Gastrocnemius medialis (tissue), 4 donors: ENCODE results near the gene MYOM3. TPM values are rescaled to one million over a fixed set of nuclear protein-coding genes. Genes with fewer than 3 reads are reported as not detected.
A peak's percentile ranks its signal among the peaks of the same experiment; 100 is the strongest.

ENCODE experiments used
- ATAC-seq, 2 donors: fragments of 150-250 bp; one replicate each; pipeline ENCODE4 v1.9.1; 2016
- DNase-seq, 2 donors: peaks; one replicate each; pipeline ENCODE4 v3.0.0-alpha.2; 2019
- H3K27ac ChIP-seq, 4 donors: fragments of 200-600 bp; sonication (generic); 1 replicate in 1 of 4; 2 replicates in 3 of 4; pipeline ENCODE4 v1.5.1; 2016 to 2018; ENCODE audit warnings: mild to moderate bottlenecking in 2 of 4, moderate library complexity in 1 of 4
- H3K27me3 ChIP-seq, 3 donors: fragments of 200-600 bp; sonication (generic) in 2 of 3; 1 replicate in 1 of 3; 2 replicates in 2 of 3; pipeline versions ENCODE4 v1.5.1 to v1.6.0; 2016 to 2019; ENCODE audit warnings: mild to moderate bottlenecking in 1 of 3, moderate library complexity in 1 of 3
- H3K36me3 ChIP-seq, 2 donors: fragments of 200-600 bp; sonication (generic) in 1 of 2; one replicate each; pipeline ENCODE4 v1.5.1; 2017 to 2018
- H3K4me1 ChIP-seq, 2 donors: fragments of 200-600 bp; sonication (generic) in 1 of 2; one replicate each; pipeline ENCODE4 v1.5.1; 2016 to 2017; ENCODE audit warnings: mild to moderate bottlenecking in 2 of 2
- H3K4me3 ChIP-seq, 4 donors: fragments of 200-600 bp; sonication (generic) in 3 of 4; 1 replicate in 1 of 4; 2 replicates in 3 of 4; pipeline ENCODE4 v1.5.1; 2016 to 2019; ENCODE audit warnings: mild to moderate bottlenecking in 2 of 4
- H3K9me3 ChIP-seq, 3 donors: fragments of 200-600 bp; sonication (generic) in 2 of 3; 1 replicate in 1 of 3; 2 replicates in 2 of 3; pipeline ENCODE4 v1.5.1; 2016 to 2019
- CTCF ChIP-seq, 5 experiments: fragments of 450-650 bp in 3 of 5; fragments of 200-600 bp in 2 of 5; sonication (generic) in 2 of 5; IDR thresholded peaks in 4 of 5; conservative IDR thresholded peaks in 1 of 5; 1 replicate in 4 of 5; 2 replicates in 1 of 5; pipeline ENCODE4 v1.5.1; 2016 to 2019; ENCODE audit warnings: antibody characterized with exemption in 5 of 5, mild to moderate bottlenecking in 3 of 5, moderate library complexity in 3 of 5
- POLR2A ChIP-seq, 2 donors: fragments of 450-650 bp; IDR thresholded peaks; one replicate each; pipeline ENCODE4 v1.6.1; 2017; ENCODE audit warnings: antibody characterized with exemption in 2 of 2, mild to moderate bottlenecking in 2 of 2, moderate library complexity in 2 of 2
- in situ Hi-C, 4 donors: fragments of 200-750 bp; cut with MboI; loops; one replicate each; pipeline versions ENCODE4 v1.15.0 to v1.8.0; 2017; ENCODE audit warnings: low sequenced_read_pairs in 4 of 4
- intact Hi-C: fragments of 100-400 bp; cut with DNase I; formaldehyde crosslinking; loops from one replicate; pipeline ENCODE4 v1.15.1; 2023; ENCODE audit warnings: low total_unique reads
- total RNA-seq, 4 donors: library from RNA; depleted of rRNA; stranded (reverse); fragments of >200 nt; gene quantifications; one replicate each; pipeline versions ENCODE4 v1.1.0 to v1.2.3, GENCODE V29; 2016

The MYOM3 gene
- total RNA-seq, 4 donors from 2014 or later: 114 to 266 (median 184) TPM

- no peak for DNase-seq
- intact Hi-C loops: no loop called here
- H3K9me3 ChIP-seq: no peaks in the 10 kb centered on the region
- no peak for ATAC-seq
- H3K4me3 ChIP-seq: no peak overlapping the region
- H3K4me1 ChIP-seq: peaks cover 11 to 34% of the 10 kb centered on the region in 2 donors
- in situ Hi-C loops: no loop called here
- H3K36me3 ChIP-seq: no peaks in the 10 kb centered on the region
- no peaks in the 10 kb centered on the region for H3K27me3 ChIP-seq
- TF ChIP-seq POLR2A (IDR thresholded peaks at IDR 0.05) (no peak), CTCF (IDR thresholded peaks at IDR 0.05 in 4 of 5, conservative IDR thresholded peaks at IDR 0.05 in 1 of 5) (no peak)
- peak overlapping the region in 2 of 4 donors; percentile 13 to 73 for H3K27ac ChIP-seq
Observed at GRCh38 chr1:24120965-24121364, 9.0 kb upstream of the MYOM3 start.

- DNase-seq (peak in 1 of 2 donors; percentile 27), ATAC-seq (peak; percentile 60 to 64)
- in situ Hi-C loops: loop anchor here in 2 of 4 donors (5.0 to 10.0 kb wide), 2 partner anchors 48 to 55 kb away; no protein-coding TSS in a partner anchor
- no peaks in the 10 kb centered on the region for H3K9me3 ChIP-seq
- TF ChIP-seq POLR2A (IDR thresholded peaks at IDR 0.05) (no peak), CTCF (IDR thresholded peaks at IDR 0.05 in 4 of 5, conservative IDR thresholded peaks at IDR 0.05 in 1 of 5) (no peak)
- no peaks in the 10 kb centered on the region for H3K36me3 ChIP-seq
- peaks cover 6 to 26% of the 10 kb centered on the region in 2 donors for H3K4me1 ChIP-seq
- intact Hi-C loops: no loop called here
- H3K27me3 ChIP-seq: no peaks in the 10 kb centered on the region
- peak overlapping the region in 3 of 4 donors; percentile 1 to 73 (median 13) for H3K27ac ChIP-seq
- no peak overlapping the region for H3K4me3 ChIP-seq
Observed at GRCh38 chr1:24119859-24120756, 8.2 kb upstream of the MYOM3 start.

- intact Hi-C loops: no loop called here
- no peak for DNase-seq
- in situ Hi-C loops: loop anchor here in 2 of 4 donors (5.0 to 10.0 kb wide), 2 partner anchors 47 to 55 kb away; no protein-coding TSS in a partner anchor
- Histone ChIP-seq H3K27ac (peak overlapping the region in 2 of 4 donors; percentile 13 to 73), H3K27me3 (no peaks in the 10 kb centered on the region), H3K9me3 (no peaks in the 10 kb centered on the region), H3K36me3 (no peaks in the 10 kb centered on the region), H3K4me1 (peaks cover 6 to 26% of the 10 kb centered on the region in 2 donors), H3K4me3 (no peak overlapping the region)
- ATAC-seq: no peak
- TF ChIP-seq POLR2A (IDR thresholded peaks at IDR 0.05): no peak
- TF ChIP-seq CTCF (IDR thresholded peaks at IDR 0.05 in 4 of 5, conservative IDR thresholded peaks at IDR 0.05 in 1 of 5): no peak
Observed at GRCh38 chr1:24119489-24119858, 7.5 kb upstream of the MYOM3 start.

- TF ChIP-seq CTCF (IDR thresholded peaks at IDR 0.05 in 4 of 5, conservative IDR thresholded peaks at IDR 0.05 in 1 of 5) (no peak), POLR2A (IDR thresholded peaks at IDR 0.05) (no peak)
- no peak overlapping the region for H3K27ac ChIP-seq
- intact Hi-C loops (no loop called here), in situ Hi-C loops (loop anchor here in 2 of 4 donors (5.0 to 10.0 kb wide), 2 partner anchors 46 to 54 kb away; no protein-coding TSS in a partner anchor)
- ATAC-seq (no peak), DNase-seq (peak in 1 of 2 donors; percentile 4)
- no peaks in the 10 kb centered on the region for H3K36me3 ChIP-seq
- H3K27me3 ChIP-seq: no peaks in the 10 kb centered on the region
- H3K9me3 ChIP-seq: no peaks in the 10 kb centered on the region
- H3K4me3 ChIP-seq: no peak overlapping the region
- peaks cover 6 to 26% of the 10 kb centered on the region in 2 donors for H3K4me1 ChIP-seq
Observed at GRCh38 chr1:24118410-24119242, 6.7 kb upstream of the MYOM3 start.
